Fibroblast of mammary gland (primary cell): ENCODE data around the gene CCRL2.
A peak's percentile ranks its signal among the peaks of the same experiment; 100 is the strongest.

Source experiments
- DNase-seq: peaks from one replicate; pipeline ENCODE4 v3.0.0-alpha.2; 2010; ENCODE audit warnings: low read depth
- H3K4me3 ChIP-seq: 2 replicates; pipeline ENCODE4 v1.5.1; 2011; ENCODE audit warnings: low read depth, mild to moderate bottlenecking, low read length, moderate library complexity; ENCODE audit not compliant: control insufficient read depth
- TF ChIP-seq, protein P1 (sequence below): conservative IDR thresholded peaks from 2 replicates; pipeline ENCODE4 v1.5.1; 2011; ENCODE audit warnings: low read depth, low read length, inconsistent platforms; ENCODE audit not compliant: control insufficient read depth, insufficient read depth

CCRL2 gene

DNA sequence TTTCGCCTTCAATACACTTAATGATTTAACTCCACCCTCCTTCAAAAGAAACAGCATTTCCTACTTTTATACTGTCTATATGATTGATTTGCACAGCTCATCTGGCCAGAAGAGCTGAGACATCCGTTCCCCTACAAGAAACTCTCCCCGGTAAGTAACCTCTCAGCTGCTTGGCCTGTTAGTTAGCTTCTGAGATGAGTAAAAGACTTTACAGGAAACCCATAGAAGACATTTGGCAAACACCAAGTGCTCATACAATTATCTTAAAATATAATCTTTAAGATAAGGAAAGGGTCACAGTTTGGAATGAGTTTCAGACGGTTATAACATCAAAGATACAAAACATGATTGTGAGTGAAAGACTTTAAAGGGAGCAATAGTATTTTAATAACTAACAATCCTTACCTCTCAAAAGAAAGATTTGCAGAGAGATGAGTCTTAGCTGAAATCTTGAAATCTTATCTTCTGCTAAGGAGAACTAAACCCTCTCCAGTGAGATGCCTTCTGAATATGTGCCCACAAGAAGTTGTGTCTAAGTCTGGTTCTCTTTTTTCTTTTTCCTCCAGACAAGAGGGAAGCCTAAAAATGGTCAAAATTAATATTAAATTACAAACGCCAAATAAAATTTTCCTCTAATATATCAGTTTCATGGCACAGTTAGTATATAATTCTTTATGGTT lies 36.1 kb upstream of the CCRL2 start, which contains the start of gene CCR5:
CCR5 (plus strand) TSS at position 108 of the 680 bp plus-strand sequence. CDS start 1,957 bp downstream, outside the sequence.
- TF ChIP-seq, protein P1, sequence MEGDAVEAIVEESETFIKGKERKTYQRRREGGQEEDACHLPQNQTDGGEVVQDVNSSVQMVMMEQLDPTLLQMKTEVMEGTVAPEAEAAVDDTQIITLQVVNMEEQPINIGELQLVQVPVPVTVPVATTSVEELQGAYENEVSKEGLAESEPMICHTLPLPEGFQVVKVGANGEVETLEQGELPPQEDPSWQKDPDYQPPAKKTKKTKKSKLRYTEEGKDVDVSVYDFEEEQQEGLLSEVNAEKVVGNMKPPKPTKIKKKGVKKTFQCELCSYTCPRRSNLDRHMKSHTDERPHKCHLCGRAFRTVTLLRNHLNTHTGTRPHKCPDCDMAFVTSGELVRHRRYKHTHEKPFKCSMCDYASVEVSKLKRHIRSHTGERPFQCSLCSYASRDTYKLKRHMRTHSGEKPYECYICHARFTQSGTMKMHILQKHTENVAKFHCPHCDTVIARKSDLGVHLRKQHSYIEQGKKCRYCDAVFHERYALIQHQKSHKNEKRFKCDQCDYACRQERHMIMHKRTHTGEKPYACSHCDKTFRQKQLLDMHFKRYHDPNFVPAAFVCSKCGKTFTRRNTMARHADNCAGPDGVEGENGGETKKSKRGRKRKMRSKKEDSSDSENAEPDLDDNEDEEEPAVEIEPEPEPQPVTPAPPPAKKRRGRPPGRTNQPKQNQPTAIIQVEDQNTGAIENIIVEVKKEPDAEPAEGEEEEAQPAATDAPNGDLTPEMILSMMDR: no peak
- H3K4me3 ChIP-seq: no peak within 1 kb of the TSS
- no peak for DNase-seq

DNA sequence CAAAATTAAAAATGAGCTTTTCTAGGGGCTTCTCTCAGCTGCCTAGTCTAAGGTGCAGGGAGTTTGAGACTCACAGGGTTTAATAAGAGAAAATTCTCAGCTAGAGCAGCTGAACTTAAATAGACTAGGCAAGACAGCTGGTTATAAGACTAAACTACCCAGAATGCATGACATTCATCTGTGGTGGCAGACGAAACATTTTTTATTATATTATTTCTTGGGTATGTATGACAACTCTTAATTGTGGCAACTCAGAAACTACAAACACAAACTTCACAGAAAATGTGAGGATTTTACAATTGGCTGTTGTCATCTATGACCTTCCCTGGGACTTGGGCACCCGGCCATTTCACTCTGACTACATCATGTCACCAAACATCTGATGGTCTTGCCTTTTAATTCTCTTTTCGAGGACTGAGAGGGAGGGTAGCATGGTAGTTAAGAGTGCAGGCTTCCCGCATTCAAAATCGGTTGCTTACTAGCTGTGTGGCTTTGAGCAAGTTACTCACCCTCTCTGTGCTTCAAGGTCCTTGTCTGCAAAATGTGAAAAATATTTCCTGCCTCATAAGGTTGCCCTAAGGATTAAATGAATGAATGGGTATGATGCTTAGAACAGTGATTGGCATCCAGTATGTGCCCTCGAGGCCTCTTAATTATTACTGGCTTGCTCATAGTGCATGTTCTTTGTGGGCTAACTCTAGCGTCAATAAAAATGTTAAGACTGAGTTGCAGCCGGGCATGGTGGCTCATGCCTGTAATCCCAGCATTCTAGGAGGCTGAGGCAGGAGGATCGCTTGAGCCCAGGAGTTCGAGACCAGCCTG lies 35.3 kb upstream of the CCRL2 start:
- H3K4me3 ChIP-seq: no peak overlapping the region
- no peak for DNase-seq
- TF ChIP-seq, protein P1: no peak

- DNase-seq: peak; percentile 37
- H3K4me3 ChIP-seq: no peak overlapping the region
- TF ChIP-seq, protein P1: peak; percentile 67
Observed at GRCh38 chr3:46372492-46373359, 34.3 kb upstream of the CCRL2 start.

DNA sequence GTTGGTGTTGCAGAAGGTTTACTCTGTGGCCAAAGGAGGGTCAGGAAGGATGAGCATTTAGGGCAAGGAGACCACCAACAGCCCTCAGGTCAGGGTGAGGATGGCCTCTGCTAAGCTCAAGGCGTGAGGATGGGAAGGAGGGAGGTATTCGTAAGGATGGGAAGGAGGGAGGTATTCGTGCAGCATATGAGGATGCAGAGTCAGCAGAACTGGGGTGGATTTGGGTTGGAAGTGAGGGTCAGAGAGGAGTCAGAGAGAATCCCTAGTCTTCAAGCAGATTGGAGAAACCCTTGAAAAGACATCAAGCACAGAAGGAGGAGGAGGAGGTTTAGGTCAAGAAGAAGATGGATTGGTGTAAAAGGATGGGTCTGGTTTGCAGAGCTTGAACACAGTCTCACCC lies 32.3 kb upstream of the CCRL2 start:
- TF ChIP-seq, protein P1: no peak
- DNase-seq: no peak
- no peak overlapping the region for H3K4me3 ChIP-seq

GRCh38 chr3:46375218-46375617 lies 31.8 kb upstream of the CCRL2 start:
- no peak overlapping the region for H3K4me3 ChIP-seq
- DNase-seq: no peak

GRCh38 chr3:46375814-46376213 lies 31.2 kb upstream of the CCRL2 start:
- no peak overlapping the region for H3K4me3 ChIP-seq

More at GRCh38 chr3:46375218-46375617, 31.8 kb upstream of the CCRL2 start:
- TF ChIP-seq, protein P1: no peak

More at GRCh38 chr3:46375814-46376213, 31.2 kb upstream of the CCRL2 start:
- TF ChIP-seq, protein P1: no peak
- DNase-seq: no peak
